Measurements from ENCODE around the gene ABO.

GRCh38 chr9:133303266-133304157 lies 28.5 kb upstream of the ABO start:
- TF ChIP-seq, protein P1, sequence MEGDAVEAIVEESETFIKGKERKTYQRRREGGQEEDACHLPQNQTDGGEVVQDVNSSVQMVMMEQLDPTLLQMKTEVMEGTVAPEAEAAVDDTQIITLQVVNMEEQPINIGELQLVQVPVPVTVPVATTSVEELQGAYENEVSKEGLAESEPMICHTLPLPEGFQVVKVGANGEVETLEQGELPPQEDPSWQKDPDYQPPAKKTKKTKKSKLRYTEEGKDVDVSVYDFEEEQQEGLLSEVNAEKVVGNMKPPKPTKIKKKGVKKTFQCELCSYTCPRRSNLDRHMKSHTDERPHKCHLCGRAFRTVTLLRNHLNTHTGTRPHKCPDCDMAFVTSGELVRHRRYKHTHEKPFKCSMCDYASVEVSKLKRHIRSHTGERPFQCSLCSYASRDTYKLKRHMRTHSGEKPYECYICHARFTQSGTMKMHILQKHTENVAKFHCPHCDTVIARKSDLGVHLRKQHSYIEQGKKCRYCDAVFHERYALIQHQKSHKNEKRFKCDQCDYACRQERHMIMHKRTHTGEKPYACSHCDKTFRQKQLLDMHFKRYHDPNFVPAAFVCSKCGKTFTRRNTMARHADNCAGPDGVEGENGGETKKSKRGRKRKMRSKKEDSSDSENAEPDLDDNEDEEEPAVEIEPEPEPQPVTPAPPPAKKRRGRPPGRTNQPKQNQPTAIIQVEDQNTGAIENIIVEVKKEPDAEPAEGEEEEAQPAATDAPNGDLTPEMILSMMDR (conservative IDR thresholded peaks at IDR 0.05; ENCODE audit: low read length), result no peak
- no peak for TF ChIP-seq EZH2phosphoT487 (IDR thresholded peaks at IDR 0.05; ENCODE audit: borderline replicate concordance)

All from Loucy (cell line).